GM12878 (cell line): ENCODE data around the gene SUPT3H. TPM values are rescaled to one million over a fixed set of nuclear protein-coding genes. Genes with fewer than 3 reads are reported as not detected.

Experiments
- ATAC-seq: fragments of 200-7000 bp; cut with Tn5 transposase; 3 replicates; pipeline ENCODE4 v1.9.1; 2020; ENCODE audit warnings: mild to moderate bottlenecking, moderate library complexity
- BruUV-seq: library from RNA; stranded (reverse); fragments of 400-500 nt; replicated peaks from 2 replicates; lab custom pipeline; 2021; lab: Mats Ljungman, UMichigan
- CTCF ChIA-PET: fragments of 300-600 bp; sonication (Branson Sonifier 250); formaldehyde crosslinking; extraction: SDS; loops from one replicate; lab custom pipeline; 2021; ENCODE audit warnings: inconsistent platforms; lab: Yijun Ruan, JAX
- POLR2A ChIA-PET: fragments of 350-600 bp; formaldehyde crosslinking; extraction: SDS; loops from one replicate; lab custom pipeline; 2021; ENCODE audit warnings: inconsistent platforms; lab: Charles Lee
- RAD21 ChIA-PET: fragments of 300-600 bp; sonication (Branson Sonifier 250); formaldehyde crosslinking; loops from one replicate; lab custom pipeline; 2023; ENCODE audit warnings: antibody characterized with exemption; ENCODE audit not compliant: unreplicated experiment; lab: Charles Lee
- SMC1A ChIA-PET: fragments of 300-600 bp; sonication (Branson Sonifier 250); formaldehyde crosslinking; loops from one replicate; lab custom pipeline; 2023; ENCODE audit not compliant: unreplicated experiment, uncharacterized antibody; lab: Charles Lee
- DNase-seq: peaks from one replicate; pipeline ENCODE4 v3.0.0-alpha.2; 2011; ENCODE audit warnings: low read depth, low spot score
- FAIRE-seq: peaks from 3 replicates; lab custom pipeline; 2011; peaks lifted over from hg19 to GRCh38; lab: Jason Lieb, UNC
- H2AFZ ChIP-seq: 2 replicates; pipeline ENCODE4 v1.6.0; 2011; ENCODE audit warnings: low read depth, low read length, control low read depth; ENCODE audit not compliant: control insufficient read depth
- H3K27ac ChIP-seq: 2 replicates; pipeline ENCODE4 v1.5.1; 2011; ENCODE audit warnings: control low read depth; ENCODE audit not compliant: control insufficient read depth, insufficient read depth
- H3K27me3 ChIP-seq, 2 experiments: replicated peaks in 1 of 2; 2 replicates each; pipeline versions ENCODE4 v1.6.0 to v1.6.1; 2011; ENCODE audit warnings: low read length in 1 of 2; ENCODE audit not compliant: control insufficient read depth in 2 of 2, insufficient read depth in 2 of 2
- H3K36me3 ChIP-seq, 2 experiments: 2 replicates each; pipeline ENCODE4 v1.5.1; 2011; ENCODE audit warnings: low read length in 1 of 2; ENCODE audit not compliant: control insufficient read depth in 2 of 2, insufficient read depth in 2 of 2
- H3K4me1 ChIP-seq: 2 replicates; pipeline ENCODE4 v1.6.1; 2011; ENCODE audit warnings: mild to moderate bottlenecking, low read length, moderate library complexity, mixed read lengths; ENCODE audit not compliant: control insufficient read depth, insufficient read depth
- H3K4me2 ChIP-seq: 2 replicates; pipeline ENCODE4 v1.6.0; 2011; ENCODE audit warnings: control low read depth; ENCODE audit not compliant: control insufficient read depth, insufficient read depth
- H3K4me3 ChIP-seq: fragments of 200-600 bp; sonication (generic); 2 replicates; pipeline ENCODE4 v1.5.1; 2016
- H3K79me2 ChIP-seq: 2 replicates; pipeline ENCODE4 v1.6.0; 2011; ENCODE audit warnings: low read length; ENCODE audit not compliant: control insufficient read depth, insufficient read depth
- H3K9ac ChIP-seq: 2 replicates; pipeline ENCODE4 v1.8.0; 2011; ENCODE audit warnings: low read length, control low read depth, mixed read lengths; ENCODE audit not compliant: control insufficient read depth, insufficient read depth
- H3K9me3 ChIP-seq: replicated peaks from 3 replicates; pipeline ENCODE4 v1.5.1; 2011; ENCODE audit warnings: mild to moderate bottlenecking, low read length; ENCODE audit not compliant: control insufficient read depth, insufficient read depth
- H4K20me1 ChIP-seq: 2 replicates; pipeline ENCODE4 v1.6.0; 2011; ENCODE audit not compliant: control insufficient read depth, insufficient read depth
- CHD2 ChIP-seq: IDR thresholded peaks from 2 replicates; pipeline ENCODE4 v1.6.1; 2011; ENCODE audit warnings: low read depth, low read length, improper control_type of control experiment, borderline replicate concordance
- CHD4 ChIP-seq: fragments of 200-600 bp; sonication (generic); IDR thresholded peaks from 2 replicates; pipeline ENCODE4 v1.6.1; 2016; ENCODE audit warnings: mild to moderate bottlenecking
- CREM ChIP-seq: IDR thresholded peaks from 2 replicates; pipeline ENCODE4 v1.6.1; 2014; ENCODE audit warnings: antibody characterized with exemption, low read depth
- POLR2AphosphoS5 ChIP-seq: IDR thresholded peaks from 2 replicates; pipeline ENCODE4 v1.6.1; 2011; ENCODE audit warnings: mild to moderate bottlenecking, low read length, inconsistent platforms
- RFX5 ChIP-seq: IDR thresholded peaks from 2 replicates; pipeline ENCODE4 v1.6.1; 2011; ENCODE audit warnings: low read depth, low read length, improper control_type of control experiment
- SIN3A ChIP-seq: IDR thresholded peaks from 2 replicates; pipeline ENCODE4 v1.6.1; 2012; ENCODE audit warnings: low read depth, low read length, improper control_type of control experiment
- SIX5 ChIP-seq: IDR thresholded peaks from 2 replicates; pipeline ENCODE4 v1.6.1; 2011; ENCODE audit warnings: mild to moderate bottlenecking, low read depth, low read length, moderate library complexity; ENCODE audit not compliant: severe bottlenecking
- SREBF2 ChIP-seq: IDR thresholded peaks from 2 replicates; pipeline ENCODE4 v1.6.1; 2012; ENCODE audit warnings: mild to moderate bottlenecking, low read length
- ZBED1 ChIP-seq: IDR thresholded peaks from 2 replicates; pipeline ENCODE4 v1.6.1; 2016; ENCODE audit warnings: borderline replicate concordance
- ZBTB11 ChIP-seq: fragments of 450-650 bp; formaldehyde crosslinking; IDR thresholded peaks from 2 replicates; pipeline ENCODE4 v1.5.0; 2022; ENCODE audit warnings: mild to moderate bottlenecking, missing genetic modification characterization
- ZBTB4 ChIP-seq: fragments of 450-650 bp; formaldehyde crosslinking; IDR thresholded peaks from 2 replicates; pipeline ENCODE4 v1.4.0; 2022; ENCODE audit warnings: mild to moderate bottlenecking, moderate library complexity
- ZZZ3 ChIP-seq: IDR thresholded peaks from 2 replicates; pipeline ENCODE4 v1.6.1; 2011; ENCODE audit warnings: low read depth; ENCODE audit not compliant: control insufficient read depth, insufficient read length
- WGBS: methylation state at CpG from one replicate; pipeline ENCODE4 v1.1.6; 2016; ENCODE audit warnings: low lambda C conversion rate; ENCODE audit not compliant: insufficient replicate concordance, insufficient coverage; ENCODE audit errors: missing lambda C conversion rate; 5-methylcytosine and 5-hydroxymethylcytosine counted together
- in situ Hi-C: fragments of 300-500 bp; cut with MboI; formaldehyde crosslinking; loops from 9 replicates; pipeline ENCODE4 v1.14.3; 2018; ENCODE audit warnings: mixed read lengths
- intact Hi-C: fragments of 100-400 bp; cut with micrococcal nuclease; formaldehyde crosslinking; loops from one replicate; pipeline ENCODE4 v1.14.2; 2022; ENCODE audit not compliant: unreplicated experiment
- polyA plus RNA-seq, 11 experiments: library from polyadenylated mRNA; depleted of rRNA in 4 of 11; unstranded in 6 of 11; stranded (reverse) in 5 of 11; fragments of >200 nt; fragmentation: Nextera tagmentation in 4 of 11; fragmentation: Illumina TruSeq in 1 of 11; extraction: Ambion mirVana in 4 of 11; extraction: Trizol in 1 of 11; gene quantifications; 1 replicate in 1 of 11; 2 replicates in 10 of 11; pipeline versions ENCODE4 v1.2.1 to v1.2.3, GENCODE V29; 2011 to 2016; ENCODE audit warnings: inconsistent platforms in 2 of 11, missing spikeins in 2 of 11, low read depth in 1 of 11
- total RNA-seq, 4 experiments: library from RNA; depleted of rRNA in 3 of 4; stranded (reverse); fragments of >200 nt in 3 of 4; fragmentation: Illumina TruSeq in 1 of 4; extraction: Trizol in 1 of 4; gene quantifications; 2 replicates each; pipeline versions ENCODE4 v1.2.1 to v1.2.3, GENCODE V29; 2013 to 2021
- TF ChIP-seq, protein P1 (sequence below): IDR thresholded peaks from 2 replicates; pipeline ENCODE4 v1.6.1; 2011; ENCODE audit warnings: borderline replicate concordance, low read depth, mild to moderate bottlenecking, moderate library complexity, low read length; ENCODE audit not compliant: insufficient read depth, poor library complexity, severe bottlenecking

The SUPT3H gene
- total and polyA plus RNA-seq, 10 of the 15 experiments (the other 5 are each of a cell fraction or from before 2014, with no cell fraction given): 0.51 to 3.7 (median 2.0) TPM

GRCh38 chr6:45136495-45136894 lies 241.2 kb downstream of the SUPT3H start (continued):
- TF ChIP-seq ZBTB4 (CRISPR knock-in tag) (no peak), ZZZ3 (no peak), POLR2AphosphoS5 (no peak), CREM (no peak), SIN3A (no peak)
- TF ChIP-seq, protein P1, sequence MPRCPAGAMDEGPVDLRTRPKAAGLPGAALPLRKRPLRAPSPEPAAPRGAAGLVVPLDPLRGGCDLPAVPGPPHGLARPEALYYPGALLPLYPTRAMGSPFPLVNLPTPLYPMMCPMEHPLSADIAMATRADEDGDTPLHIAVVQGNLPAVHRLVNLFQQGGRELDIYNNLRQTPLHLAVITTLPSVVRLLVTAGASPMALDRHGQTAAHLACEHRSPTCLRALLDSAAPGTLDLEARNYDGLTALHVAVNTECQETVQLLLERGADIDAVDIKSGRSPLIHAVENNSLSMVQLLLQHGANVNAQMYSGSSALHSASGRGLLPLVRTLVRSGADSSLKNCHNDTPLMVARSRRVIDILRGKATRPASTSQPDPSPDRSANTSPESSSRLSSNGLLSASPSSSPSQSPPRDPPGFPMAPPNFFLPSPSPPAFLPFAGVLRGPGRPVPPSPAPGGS: no peak

- ATAC-seq (no peak), FAIRE-seq (no peak)
- Histone ChIP-seq H3K4me1 (no peaks in the 10 kb centered on the region), H3K27me3 (no peaks in the 10 kb centered on the region), H3K4me3 (no peak overlapping the region), H2AFZ (no peak overlapping the region), H3K79me2 (no peaks in the 10 kb centered on the region), H3K4me2 (no peak overlapping the region)
- in situ Hi-C loops: no loop called here
- BruUV-seq: no TSS peak
- SMC1A ChIA-PET: interaction anchor here (1.0 kb wide), 1 partner anchor 10 kb away, joined by 3 read pairs; no protein-coding TSS in a partner anchor
- TF ChIP-seq RFX5: no peak
- no peak for TF ChIP-seq CHD2
- TF ChIP-seq ZBTB11 (CRISPR knock-in tag): no peak
- TF ChIP-seq SREBF2: no peak
- TF ChIP-seq SIX5: no peak
- no peak for TF ChIP-seq CHD4
- TF ChIP-seq ZBED1: no peak
- TF ChIP-seq, all 136 proteins: peak for 0
- intact Hi-C loops: no loop called here
- Histone ChIP-seq H3K9me3 (no peaks in the 10 kb centered on the region; the same call in 1 of the 3 replicates), H4K20me1 (no peaks in the 10 kb centered on the region), H3K9ac (no peak overlapping the region), H3K36me3 (no peaks in the 10 kb centered on the region), H3K27ac (no peak overlapping the region)
- RAD21 ChIA-PET: no interaction called here
- CTCF ChIA-PET: no interaction called here
- DNase-seq: no peak
- WGBS: 46% methylated on average over 1 of the region's 1 CpG
- POLR2A ChIA-PET: no interaction called here
These were observed 245.0 kb downstream of the SUPT3H start for GRCh38 chr6:45132658-45133294.
